ENCODE results near the gene CSNK1D.

Gene CSNK1D

DNA sequence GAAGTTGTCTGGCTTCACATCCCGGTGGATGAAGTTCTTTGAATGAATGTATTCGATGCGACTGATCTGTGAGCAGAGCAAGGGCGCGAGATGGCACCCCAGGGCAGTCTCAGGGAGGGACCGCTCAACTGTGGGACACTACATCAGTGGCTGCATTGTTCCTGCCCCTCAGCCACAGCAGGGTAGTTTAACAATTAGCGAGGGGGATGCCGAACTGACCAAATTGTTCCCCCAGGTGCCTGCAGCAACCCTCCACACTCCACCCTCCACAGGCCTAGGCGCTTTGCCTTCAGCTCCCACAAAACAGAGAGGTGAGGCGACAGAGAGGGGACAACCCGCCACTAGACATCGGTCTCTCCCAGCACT lies 20.3 kb downstream of the CSNK1D start:
- H3K36me3 Mint-ChIP-seq (ENCODE audit: insufficient read depth), result peaks cover 85% of the 10 kb centered on the region

DNA sequence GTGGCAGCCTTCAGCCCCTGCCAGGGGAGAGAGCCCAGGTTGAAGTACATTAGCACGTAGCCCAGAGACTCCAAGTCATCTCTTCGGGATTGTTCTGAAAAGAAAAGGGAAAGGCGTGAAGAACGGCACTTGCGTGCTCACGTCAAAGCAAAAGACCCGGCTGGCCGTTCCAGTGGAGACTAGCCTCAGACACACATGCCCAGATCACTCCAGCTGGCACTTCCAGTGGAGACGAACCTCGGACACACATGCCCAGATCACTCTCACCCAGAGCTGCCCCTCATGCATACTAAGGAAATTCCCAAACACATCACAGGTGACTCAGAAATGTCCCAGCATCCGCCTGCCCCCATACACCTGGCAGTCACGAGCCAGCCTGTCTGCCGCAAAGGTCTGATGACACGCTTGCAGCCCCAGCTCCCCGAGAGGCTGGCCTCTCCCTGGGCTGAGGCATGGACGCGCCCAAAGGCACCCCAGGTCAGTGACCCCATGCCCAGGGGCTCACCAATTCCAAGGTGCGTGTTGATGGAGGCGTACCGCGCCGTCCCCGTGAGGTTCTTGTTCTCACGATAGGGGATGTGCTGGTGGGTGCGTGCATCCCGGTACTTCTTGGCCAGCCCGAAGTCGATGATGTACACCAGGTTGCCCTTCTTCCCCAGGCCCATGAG lies 20.9 kb downstream of the CSNK1D start:
- Mint-ChIP-seq H3K4me3 (peak overlapping the region in 1 of 2 donors; percentile 12), H3K9me3 (no peaks in the 10 kb centered on the region), H3K36me3 (ENCODE audit: insufficient read depth) (peaks cover 88% of the 10 kb centered on the region), H3K27ac (peak overlapping the region; percentile 19 to 84), H3K4me1 (ENCODE audit: low read depth in 2 of 2) (peaks cover 16 to 17% of the 10 kb centered on the region in 2 donors), H3K27me3 (no peaks in the 10 kb centered on the region)
- no peak for DNase-seq
- no peak for ATAC-seq (replicated peaks)

More for the DNA sequence above, 20.3 kb downstream of the CSNK1D start:
- no peaks in the 10 kb centered on the region for H3K9me3 Mint-ChIP-seq
- ATAC-seq (replicated peaks) (no peak), DNase-seq (no peak)
- no peak overlapping the region for H3K4me3 Mint-ChIP-seq
- peaks cover 14 to 16% of the 10 kb centered on the region in 2 donors for H3K4me1 Mint-ChIP-seq (ENCODE audit: low read depth in 2 of 2)
- H3K27me3 Mint-ChIP-seq, result no peaks in the 10 kb centered on the region
- peak overlapping the region in 1 of 2 donors; percentile 84 for H3K27ac Mint-ChIP-seq

DNA sequence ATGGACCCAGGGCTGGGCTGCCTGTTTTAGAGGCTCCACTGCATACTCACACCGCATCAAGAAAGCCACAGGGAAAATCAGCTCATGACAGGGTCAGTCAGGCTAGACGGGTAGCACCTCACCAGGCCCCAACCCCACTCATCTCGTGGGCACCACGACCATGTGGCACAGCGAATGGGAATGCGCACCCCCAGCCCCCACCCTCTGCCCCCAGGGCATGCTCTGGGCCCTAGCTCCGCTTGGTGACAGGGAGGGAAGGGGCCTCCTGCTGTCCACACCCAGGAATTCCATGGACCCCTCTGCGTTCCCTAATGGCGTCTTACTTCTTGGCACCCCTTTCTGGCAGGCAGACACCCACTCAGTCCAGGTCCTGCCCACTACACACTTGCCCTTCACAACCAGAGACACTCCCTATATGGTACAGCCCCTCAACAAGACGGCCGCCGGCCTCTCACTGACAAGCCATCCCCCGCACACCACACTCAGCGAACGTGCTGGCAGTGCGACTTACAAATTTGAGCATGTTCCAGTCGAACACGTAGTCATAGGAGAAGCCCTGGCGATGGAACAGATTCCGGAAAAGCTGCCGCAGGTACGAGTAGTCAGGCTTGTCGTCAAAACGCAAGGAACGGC lies 22.5 kb downstream of the CSNK1D start:
- peak overlapping the region; percentile 8 to 84 for H3K27ac Mint-ChIP-seq
- no peaks in the 10 kb centered on the region for H3K9me3 Mint-ChIP-seq
- peaks cover 20 to 21% of the 10 kb centered on the region in 2 donors for H3K4me1 Mint-ChIP-seq (ENCODE audit: low read depth in 2 of 2)
- H3K4me3 Mint-ChIP-seq, result no peak overlapping the region
- ATAC-seq (replicated peaks) (no peak), DNase-seq (no peak)
- H3K36me3 Mint-ChIP-seq (ENCODE audit: insufficient read depth), result peaks cover 88% of the 10 kb centered on the region
- H3K27me3 Mint-ChIP-seq, result no peaks in the 10 kb centered on the region

DNA sequence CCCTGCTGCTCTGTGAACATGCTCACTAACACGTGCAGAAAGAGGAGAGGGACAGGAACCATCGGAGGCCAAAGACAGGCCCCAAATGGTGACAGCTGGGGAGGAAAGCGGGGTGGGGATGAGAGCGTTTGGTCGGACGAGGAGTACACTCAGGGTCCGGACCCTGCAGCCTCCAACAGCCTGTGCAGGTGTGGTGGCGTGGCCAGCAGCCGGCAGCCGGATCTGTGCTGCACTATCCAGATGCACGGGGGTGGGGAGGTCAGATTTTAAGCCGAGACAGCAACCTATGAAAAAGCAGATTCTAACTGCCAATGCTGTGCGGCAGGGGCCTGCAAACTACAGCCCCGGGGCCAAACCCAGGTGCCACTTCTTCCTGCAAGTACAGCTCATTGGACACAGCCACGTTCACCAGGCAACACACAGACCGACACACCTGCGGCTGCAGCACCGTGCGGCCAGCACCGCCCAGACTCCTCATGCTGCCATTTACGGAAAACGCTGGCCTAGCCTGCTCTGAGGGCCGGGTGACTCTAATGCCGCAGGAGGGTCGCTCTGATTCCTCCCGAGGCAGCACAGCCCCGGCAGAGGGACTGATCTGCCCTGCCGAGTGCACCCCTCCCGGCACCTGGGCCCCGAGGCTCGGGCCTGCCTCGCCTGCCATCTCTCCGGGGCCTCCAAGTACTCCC lies 23.5 kb downstream of the CSNK1D start:
- Mint-ChIP-seq H3K36me3 (ENCODE audit: insufficient read depth) (peaks cover 88% of the 10 kb centered on the region), H3K27ac (peak overlapping the region in 1 of 2 donors; percentile 96)

DNA sequence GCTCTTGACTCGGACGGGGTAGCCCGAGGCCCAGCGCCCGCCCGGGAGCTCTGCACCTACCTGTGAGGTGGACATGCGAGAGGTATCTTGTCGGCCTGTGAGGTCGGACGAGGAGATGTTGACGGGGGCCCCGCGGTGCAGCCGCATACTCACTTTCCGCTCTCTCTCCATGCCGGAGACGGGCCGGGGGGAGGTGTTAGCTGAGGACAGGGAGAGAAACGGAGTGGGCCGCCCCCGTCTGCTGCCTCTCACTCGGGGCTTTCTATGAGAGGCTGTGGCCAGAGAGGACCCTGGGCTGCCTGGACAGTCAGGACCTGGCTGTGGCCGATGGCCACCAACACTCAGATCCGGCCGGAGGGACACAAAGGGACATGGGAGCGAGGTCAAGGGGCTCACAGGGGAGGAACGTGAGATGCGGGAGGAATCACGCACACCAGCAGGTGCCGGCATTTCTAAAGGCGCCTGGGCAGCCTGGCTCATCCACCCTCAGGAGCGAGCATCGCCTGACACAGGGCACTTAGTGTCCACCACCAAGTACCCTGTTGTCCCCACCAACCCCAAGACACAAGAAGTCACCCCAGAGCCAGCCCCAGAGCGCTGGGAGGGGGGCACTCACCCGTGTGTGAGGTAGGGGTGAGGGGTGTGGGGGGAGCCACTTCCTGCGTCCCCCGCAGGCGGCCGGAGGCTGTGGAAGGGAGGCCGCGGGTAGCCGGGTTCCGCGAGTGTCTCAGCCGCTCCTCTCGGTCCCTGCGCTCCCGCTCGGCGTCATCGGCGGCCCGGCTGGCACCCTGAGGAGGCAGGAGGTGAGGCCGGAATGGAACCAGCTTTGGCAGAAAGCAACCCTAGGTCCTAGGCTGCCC lies 24.5 kb downstream of the CSNK1D start:
- Mint-ChIP-seq H3K4me1 (ENCODE audit: low read depth in 2 of 2) (peaks cover 32% of the 10 kb centered on the region in 2 donors), H3K27ac (peak overlapping the region in 1 of 2 donors; percentile 96), H3K27me3 (no peaks in the 10 kb centered on the region), H3K4me3 (peak overlapping the region in 1 of 2 donors; percentile 61), H3K9me3 (no peaks in the 10 kb centered on the region), H3K36me3 (ENCODE audit: insufficient read depth) (peaks cover 96% of the 10 kb centered on the region)
- no peak for DNase-seq
- ATAC-seq (replicated peaks), result no peak

More for the DNA sequence above, 23.5 kb downstream of the CSNK1D start:
- no peak for DNase-seq
- H3K9me3 Mint-ChIP-seq, result no peaks in the 10 kb centered on the region
- H3K4me1 Mint-ChIP-seq (ENCODE audit: low read depth in 2 of 2), result peaks cover 22 to 23% of the 10 kb centered on the region in 2 donors
- no peaks in the 10 kb centered on the region for H3K27me3 Mint-ChIP-seq
- H3K4me3 Mint-ChIP-seq, result peak overlapping the region in 1 of 2 donors; percentile 3
- ATAC-seq (replicated peaks), result no peak

DNA sequence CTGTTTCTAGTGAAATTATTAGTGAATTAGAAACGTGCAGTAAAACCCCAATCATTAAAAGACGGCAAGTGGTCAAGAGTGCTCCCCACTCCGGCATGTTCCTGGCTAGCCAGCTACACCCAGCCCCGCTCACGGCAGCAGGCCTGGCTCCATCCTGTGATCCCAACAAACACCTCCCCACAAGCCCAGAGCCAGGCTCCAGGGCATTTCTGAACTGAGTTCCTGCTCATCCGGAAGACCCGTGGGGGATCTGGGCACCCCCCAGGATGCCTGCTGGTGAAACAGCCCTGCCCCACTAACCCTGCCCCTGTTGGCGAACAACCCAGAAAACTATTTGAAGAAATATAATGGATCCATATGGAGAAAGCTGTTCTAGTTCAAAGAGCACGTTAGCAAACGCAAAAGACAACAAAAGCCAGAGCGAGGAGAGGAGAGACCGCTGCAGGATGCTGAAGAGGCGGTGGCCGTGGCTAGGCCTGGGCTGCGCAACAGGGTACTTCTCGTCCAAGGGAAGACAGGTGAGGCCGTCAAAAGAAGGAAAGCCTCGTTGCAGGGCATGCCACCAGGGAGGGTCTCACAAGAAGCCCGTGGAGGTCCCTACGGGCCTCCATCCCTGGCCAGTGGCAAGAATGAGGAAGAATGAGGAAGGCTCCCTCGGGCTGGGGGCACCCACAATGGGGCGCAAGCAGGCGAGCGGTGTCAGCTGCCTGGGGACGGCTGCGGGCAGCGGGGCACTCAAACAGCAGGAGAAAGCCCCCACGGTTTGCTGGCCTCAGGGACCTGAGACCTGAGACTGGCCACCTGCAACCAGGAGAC lies 25.4 kb downstream of the CSNK1D start:
- peak overlapping the region in 1 of 2 donors; percentile 37 for H3K4me3 Mint-ChIP-seq

DNA sequence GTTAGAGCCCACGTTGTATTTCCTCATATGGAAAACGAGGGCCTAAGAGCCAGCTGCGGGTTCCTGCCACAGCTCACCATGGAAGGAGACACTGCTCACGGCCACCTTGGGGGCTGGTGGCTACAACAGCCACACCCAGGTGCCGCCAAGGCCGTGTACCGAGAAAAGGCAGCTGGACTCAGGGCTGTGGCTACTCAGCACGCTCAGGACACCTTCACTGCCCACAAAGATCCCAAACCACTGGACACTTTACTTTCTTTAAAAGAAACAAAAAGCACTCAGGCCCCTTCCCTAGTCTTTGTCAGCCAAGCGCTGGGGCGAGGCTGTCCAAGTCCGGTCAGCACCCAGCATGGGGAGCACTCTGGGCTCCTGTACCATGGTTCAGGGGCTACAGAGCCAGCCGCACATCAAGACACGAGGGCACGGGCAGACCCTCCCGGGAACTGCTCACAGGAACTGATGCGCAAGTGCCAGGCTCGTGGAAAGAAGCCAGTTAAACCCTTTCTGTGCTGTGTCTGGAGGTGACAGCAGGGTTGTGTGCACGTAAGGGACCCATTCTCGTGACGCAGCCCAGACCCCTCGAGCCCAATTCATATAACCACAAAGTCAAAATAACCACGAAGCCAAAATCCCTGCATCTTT lies 26.2 kb downstream of the CSNK1D start:
- Mint-ChIP-seq H3K36me3 (ENCODE audit: insufficient read depth) (peaks cover 100% of the 10 kb centered on the region), H3K27me3 (no peaks in the 10 kb centered on the region), H3K4me1 (ENCODE audit: low read depth in 2 of 2) (peaks cover 38 to 40% of the 10 kb centered on the region in 2 donors), H3K9me3 (no peaks in the 10 kb centered on the region), H3K4me3 (peak overlapping the region in 1 of 2 donors; percentile 27), H3K27ac (peak overlapping the region in 1 of 2 donors; percentile 96)
- no peak for ATAC-seq (replicated peaks)
- no peak for DNase-seq

More for the DNA sequence above, 25.4 kb downstream of the CSNK1D start:
- peaks cover 100% of the 10 kb centered on the region for H3K36me3 Mint-ChIP-seq (ENCODE audit: insufficient read depth)
- peaks cover 35 to 36% of the 10 kb centered on the region in 2 donors for H3K4me1 Mint-ChIP-seq (ENCODE audit: low read depth in 2 of 2)
- H3K27me3 Mint-ChIP-seq, result no peaks in the 10 kb centered on the region
- ATAC-seq (replicated peaks), result no peak
- DNase-seq, result no peak
- H3K9me3 Mint-ChIP-seq, result no peaks in the 10 kb centered on the region
- H3K27ac Mint-ChIP-seq, result peak overlapping the region in 1 of 2 donors; percentile 96

DNA sequence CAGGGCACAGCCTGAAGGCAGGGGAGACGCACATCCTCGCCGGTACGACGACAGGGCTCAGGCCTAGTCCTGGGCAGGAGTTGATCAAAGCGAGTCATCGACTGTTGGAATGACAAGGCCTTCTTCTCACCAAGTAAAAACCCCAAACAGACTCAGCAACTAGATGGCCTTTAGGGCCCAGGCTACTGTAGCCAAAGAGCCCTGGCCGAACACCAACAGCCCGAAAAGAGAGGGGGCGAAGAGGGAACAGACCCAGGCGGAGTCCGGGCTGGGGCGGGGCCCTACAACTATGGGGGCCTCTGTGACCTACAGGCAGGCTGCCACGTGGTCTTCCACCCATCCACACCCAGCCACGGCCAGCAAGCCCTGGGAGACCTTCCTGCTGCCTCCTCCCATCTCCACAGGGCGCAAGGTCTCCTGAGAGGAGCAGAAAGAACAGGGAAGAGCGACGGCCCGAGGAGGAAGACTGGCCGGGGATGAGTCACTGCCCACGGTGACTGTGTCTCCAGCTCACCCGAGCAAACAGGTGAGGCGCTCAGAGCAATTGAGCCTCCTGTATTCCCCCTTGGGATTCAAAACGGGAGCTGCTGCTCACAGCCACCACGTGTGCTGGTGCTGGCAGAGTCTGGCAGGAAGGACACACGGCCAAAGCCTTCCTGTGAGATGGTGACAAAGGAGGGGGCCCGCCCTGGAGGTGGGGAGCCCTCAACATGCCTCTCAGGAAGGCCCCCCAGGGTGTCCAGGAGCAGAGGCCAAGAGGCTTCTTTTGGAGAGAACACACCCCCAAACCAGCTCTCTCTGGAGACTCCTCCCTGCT lies 26.9 kb downstream of the CSNK1D start:
- no peak for ATAC-seq (replicated peaks)
- peaks cover 38 to 42% of the 10 kb centered on the region in 2 donors for H3K4me1 Mint-ChIP-seq (ENCODE audit: low read depth in 2 of 2)
- H3K27ac Mint-ChIP-seq, result peak overlapping the region; percentile 84 to 96
- DNase-seq, result no peak
- peak overlapping the region in 1 of 2 donors; percentile 27 for H3K4me3 Mint-ChIP-seq
- no peaks in the 10 kb centered on the region for H3K9me3 Mint-ChIP-seq
- H3K36me3 Mint-ChIP-seq (ENCODE audit: insufficient read depth), result peaks cover 100% of the 10 kb centered on the region
- no peaks in the 10 kb centered on the region for H3K27me3 Mint-ChIP-seq

DNA sequence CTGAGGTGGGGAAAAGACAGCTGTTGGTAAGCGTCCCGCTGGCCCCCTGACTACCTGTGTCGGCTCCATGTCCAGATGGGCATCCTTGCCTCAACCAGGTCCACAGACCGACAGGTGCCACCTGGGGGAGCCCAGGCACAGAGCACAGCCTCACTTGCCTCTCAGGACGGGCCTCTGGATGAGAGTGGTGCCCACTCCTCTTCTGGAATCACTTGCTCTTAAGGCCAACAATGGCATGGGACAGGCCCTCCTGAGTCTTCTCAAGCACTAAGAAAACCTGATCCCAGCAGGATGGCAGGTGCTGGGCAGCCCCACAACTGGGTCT lies 27.5 kb downstream of the CSNK1D start:
- no peaks in the 10 kb centered on the region for H3K27me3 Mint-ChIP-seq
- H3K9me3 Mint-ChIP-seq, result no peaks in the 10 kb centered on the region
- H3K27ac Mint-ChIP-seq, result peak overlapping the region; percentile 84 to 96
- no peak for ATAC-seq (replicated peaks)
- peak overlapping the region in 1 of 2 donors; percentile 27 for H3K4me3 Mint-ChIP-seq
- peaks cover 100% of the 10 kb centered on the region for H3K36me3 Mint-ChIP-seq (ENCODE audit: insufficient read depth)
- no peak for DNase-seq
- peaks cover 43 to 45% of the 10 kb centered on the region in 2 donors for H3K4me1 Mint-ChIP-seq (ENCODE audit: low read depth in 2 of 2)

DNA sequence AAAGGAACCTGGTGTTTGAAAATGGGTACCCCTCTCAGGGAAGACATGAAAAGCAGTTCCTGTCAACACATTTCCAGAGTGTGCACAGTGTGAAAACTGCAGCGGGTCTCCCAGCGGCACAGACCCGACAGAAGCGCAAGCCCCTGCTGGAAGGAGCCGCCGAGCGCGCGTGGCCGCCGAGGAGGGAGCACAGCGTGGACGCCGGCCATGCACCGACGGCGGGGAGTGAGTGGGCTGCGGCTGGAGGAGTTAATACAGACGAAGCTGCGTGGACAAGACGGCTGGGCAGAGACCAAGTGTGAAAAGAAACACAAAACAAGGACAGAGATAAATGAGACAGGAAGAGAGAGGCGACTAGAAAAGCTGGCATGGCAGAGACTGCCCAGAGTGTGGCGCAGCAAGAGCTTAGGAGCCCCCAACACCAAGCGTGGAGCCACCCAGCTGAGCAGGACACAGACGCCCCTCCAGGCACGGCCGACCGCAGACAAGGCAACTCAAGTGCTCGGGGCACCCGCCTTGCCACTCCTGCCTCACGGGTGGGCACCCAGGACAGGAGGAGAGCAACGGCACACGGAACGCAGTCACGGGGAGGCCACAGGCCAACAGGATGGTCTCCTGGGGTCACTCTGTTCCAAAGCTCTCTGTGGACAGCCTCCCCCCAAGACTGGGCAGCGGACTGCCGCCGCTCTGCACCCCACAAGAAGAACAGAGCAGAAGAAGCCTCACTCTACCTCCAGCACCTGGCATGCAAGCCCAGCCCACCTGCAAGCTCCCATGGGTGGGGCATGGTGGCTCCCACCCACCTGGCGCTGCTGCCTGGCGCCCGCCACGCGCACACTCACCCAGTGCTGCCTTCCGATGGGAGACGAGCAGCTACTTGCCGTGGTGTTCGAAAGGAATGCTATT lies 28.1 kb downstream of the CSNK1D start:
- H3K36me3 Mint-ChIP-seq (ENCODE audit: insufficient read depth), result peaks cover 100% of the 10 kb centered on the region
- ATAC-seq (replicated peaks) (no peak), DNase-seq (no peak)
- H3K4me3 Mint-ChIP-seq, result peak overlapping the region in 1 of 2 donors; percentile 27
- peak overlapping the region; percentile 73 to 96 for H3K27ac Mint-ChIP-seq
- H3K9me3 Mint-ChIP-seq, result no peaks in the 10 kb centered on the region
- H3K4me1 Mint-ChIP-seq (ENCODE audit: low read depth in 2 of 2), result peaks cover 45 to 47% of the 10 kb centered on the region in 2 donors
- no peaks in the 10 kb centered on the region for H3K27me3 Mint-ChIP-seq
